GM10847 (cell line): Measurements from ENCODE around the gene PTPRN2.

ENCODE experiments used
- POLR2A ChIP-seq: IDR thresholded peaks from 2 replicates; pipeline ENCODE4 v1.6.1; 2011; ENCODE audit not compliant: insufficient read length; ENCODE audit errors: extremely low read depth

Gene PTPRN2

DNA sequence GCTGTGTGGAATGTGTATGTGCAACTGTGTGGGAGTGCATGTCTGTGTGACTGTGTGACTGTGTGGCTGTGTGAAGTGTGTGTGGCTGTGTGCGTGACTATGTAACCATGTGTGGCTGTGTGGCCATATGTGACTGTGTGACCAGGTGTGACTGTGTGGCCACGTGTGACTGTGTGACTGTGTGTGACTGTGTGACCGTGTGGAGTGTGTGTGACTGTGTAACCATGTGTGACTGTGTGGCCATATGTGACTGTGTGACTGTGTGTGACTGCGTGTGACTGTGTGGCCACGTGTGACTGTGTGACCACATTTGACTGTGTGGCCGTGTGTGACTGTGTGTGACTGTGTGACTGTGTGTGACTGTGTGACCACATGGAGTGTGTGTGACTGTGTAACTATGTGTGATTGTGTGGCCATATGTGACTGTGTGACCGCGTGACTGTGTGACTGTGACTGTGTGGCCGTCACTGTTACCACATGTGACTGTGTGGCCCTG lies 747.9 kb downstream of the PTPRN2 start:
- no peak for TF ChIP-seq POLR2A

DNA sequence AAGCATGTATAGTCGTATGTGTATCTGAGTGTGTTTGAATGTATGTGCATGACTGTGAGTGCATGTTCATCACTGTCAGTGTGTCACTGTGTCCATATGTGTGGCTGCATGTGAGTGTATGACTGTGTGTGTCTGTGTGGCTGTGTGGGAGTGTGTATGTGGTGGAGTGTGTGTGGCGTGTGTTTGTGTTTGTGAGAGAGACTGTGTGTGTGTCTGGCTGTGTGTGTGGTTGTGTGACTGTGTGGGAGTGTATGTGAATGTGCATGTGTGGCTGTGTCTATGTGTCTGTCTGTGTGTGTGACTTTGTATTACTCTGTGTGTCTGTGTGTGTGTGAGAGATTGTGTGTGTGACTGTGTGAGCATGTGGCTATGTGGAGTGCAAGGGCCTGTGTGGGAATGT lies 748.4 kb downstream of the PTPRN2 start:
- no peak for TF ChIP-seq POLR2A

DNA sequence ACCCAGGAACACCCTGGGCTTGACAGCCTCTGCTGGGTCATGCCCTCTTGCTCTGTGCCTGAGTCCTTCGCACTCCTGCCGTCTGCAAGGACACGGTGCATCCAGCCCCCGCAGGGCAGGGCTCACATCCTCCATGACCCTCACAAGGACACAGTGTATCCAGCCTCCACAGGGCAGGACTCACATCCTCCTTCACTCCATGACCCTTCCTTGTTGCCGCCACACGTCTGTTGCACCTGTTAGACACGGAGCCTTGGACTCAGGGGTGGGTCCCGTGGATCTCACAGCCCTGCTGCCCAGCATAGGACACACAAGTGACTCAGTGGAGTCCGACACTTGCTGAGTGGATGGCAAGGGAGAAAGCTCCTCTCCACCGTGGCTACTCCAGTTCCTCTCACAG lies 750.1 kb downstream of the PTPRN2 start:
- TF ChIP-seq POLR2A, result no peak

DNA sequence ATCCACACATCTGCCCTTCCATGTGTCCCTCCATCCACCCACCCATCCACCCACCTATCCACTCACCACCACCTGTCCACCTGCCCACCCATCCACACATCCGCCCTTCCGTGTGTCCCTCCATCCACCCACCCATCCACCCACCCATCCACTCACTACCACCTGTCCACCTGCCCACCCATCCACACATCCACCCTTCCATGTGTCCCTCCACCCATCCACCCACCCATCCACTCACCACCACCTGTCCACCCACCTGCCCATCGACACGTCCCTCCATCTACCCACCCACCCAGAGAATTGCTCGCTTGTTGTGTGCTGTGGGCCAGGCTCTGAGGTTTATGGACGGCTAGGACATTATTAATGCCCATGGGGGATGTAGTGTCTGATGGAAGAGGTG lies 750.6 kb downstream of the PTPRN2 start:
- no peak for TF ChIP-seq POLR2A

DNA sequence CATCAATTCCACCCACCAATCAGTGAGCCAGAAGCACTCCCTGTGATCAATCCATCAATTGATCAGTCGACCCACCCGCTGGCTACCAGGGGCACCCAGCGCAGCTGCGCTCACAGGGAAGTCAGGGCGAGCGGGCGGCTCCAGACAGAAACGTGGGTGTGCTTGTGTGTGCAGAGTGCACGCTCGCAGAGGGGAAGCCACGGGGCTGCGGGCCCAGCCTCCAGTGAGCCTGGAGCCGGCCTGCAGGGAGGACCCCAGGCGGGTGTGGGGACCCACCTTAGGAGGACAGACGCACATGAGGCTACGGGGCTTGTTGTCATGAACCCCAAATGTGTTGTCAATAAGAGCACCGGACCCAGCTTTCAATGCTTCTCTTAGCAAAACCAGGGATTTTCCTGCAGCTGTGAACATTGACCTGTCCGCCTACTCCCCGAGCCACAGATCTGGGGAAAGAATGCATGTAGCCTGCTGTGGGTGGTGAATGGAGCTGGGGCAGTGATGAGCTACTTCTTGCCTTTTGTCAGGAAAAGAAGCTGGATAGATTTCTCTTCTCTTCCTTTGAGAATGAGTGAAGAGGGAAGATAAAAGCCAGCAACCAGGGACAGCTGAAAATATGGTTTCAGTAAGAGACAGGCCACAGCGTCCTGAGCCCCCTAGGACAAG lies 753.0 kb downstream of the PTPRN2 start:
- TF ChIP-seq POLR2A, result no peak

DNA sequence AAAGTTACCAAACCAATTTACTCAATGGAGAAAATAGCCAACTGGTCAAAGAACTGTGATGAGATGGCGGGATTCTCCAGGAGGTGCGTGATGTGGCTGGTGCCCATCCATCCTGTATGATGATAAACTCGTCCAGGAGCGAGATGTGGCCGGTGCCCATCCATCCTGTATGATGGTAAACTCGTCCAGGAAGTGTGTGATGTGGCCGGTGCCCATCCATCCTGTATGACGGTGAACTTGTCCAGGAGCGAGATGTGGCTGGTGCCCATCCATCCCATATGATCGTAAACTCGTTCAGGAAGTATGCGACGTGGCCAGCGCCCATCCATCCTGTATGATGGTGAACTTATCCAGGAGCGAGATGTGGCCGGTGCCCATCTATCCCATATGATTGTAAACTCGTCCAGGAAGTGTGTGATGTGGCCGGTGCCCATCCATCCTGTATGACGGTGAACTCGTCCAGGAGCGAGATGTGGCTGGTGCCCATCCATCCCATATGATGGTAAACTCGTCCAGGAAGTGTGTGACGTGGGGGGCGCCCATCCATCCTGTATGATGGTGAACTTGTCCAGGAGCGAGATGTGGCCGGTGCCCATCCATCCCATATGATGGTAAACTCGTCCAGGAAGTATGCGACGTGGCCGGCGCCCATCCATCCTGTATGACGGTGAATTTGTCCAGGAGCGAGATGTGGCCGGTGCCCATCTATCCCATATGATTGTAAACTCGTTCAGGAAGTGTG lies 754.6 kb downstream of the PTPRN2 start:
- no peak for TF ChIP-seq POLR2A

DNA sequence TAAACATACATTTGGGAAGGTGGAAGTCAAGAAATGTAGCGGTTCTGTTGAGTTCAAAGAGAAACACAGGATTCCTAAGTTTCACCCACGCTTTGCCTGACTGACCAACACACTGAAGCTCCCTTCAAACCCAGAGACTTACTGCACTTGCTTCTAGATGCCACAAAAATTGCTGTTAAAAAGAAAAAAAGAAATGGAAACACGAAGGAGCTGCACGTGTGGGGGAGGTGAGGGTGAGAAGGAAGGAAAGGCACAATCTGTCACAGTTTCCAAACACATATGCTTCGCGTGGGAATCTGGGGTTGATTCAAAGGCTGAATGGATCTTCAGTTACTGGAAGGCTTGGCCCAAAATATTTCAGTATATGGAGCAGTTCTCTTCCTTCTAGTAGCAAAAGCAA lies 755.2 kb downstream of the PTPRN2 start:
- no peak for TF ChIP-seq POLR2A

DNA sequence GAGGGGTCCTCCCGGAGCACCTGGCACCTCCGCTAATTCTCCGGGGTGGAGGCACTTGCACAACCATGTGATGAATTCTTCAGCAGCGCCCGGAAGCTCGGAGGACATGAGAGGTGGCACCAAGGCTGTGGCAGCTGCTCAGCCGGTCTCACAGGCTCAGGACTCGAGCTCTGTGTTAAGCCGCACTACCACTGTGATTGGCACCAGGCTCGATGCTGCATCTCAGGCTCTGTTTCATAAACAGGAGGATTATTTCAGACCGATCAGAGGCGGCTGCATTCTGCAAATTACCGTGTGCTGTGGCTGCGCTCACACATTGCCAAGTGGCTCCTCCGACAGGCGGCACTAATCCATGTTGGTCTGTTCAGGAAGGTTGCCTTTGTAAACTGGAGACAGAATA lies 755.6 kb downstream of the PTPRN2 start:
- TF ChIP-seq POLR2A, result no peak

DNA sequence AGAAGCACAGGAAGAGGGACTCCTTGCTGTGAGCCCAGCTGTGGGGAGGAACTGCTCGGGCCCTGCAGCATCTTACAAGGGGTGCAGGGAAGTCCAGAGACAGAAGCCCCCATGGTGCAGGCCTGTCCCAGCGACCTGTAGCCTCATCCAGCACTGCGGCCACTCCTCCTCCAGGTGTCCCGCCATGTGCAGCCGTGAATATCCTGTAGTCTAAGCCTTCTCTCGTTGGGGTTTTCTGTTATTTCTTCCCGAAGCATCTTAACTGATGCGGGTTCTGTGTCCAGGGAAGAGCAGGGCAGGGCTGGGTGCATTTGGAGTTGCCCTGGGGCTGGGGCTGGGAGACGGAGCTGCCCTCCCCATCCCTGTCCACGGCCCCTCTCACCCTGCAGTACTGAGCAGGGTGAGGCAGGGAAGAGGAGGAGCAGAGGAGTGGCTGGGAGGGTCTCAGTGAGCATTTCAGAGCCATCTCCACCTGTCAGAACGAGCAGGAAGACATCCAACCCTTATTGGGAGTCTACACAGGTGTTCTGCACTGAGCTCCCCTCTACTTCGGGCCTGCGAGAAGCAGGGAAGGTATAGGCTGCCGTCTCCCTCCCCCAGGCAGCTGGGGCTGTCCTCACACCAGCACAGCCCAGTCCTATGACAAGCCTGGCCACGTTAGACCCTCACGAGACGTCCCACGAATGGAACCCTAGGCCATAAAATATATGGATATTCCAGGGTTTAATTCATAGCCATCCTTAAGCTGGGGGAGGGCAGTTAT lies 756.3 kb downstream of the PTPRN2 start:
- TF ChIP-seq POLR2A, result no peak

DNA sequence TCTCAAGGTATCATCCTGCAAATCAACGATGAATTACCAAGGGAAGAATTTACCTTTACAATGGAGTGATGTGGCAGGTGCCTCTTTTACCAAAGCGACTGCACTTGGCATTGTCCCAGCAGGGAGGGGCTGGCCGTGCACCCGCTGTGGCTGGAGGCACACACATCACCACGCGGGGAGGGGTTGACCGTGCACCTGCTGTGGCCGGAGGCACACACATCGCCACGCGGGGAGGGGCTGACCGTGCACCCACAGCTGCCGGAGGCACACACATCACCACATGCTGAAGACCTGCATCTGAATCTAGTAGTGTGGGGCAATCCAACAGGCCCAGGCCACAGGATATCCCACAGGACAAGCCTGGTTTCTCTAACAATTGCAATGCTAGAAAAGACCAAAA lies 757.3 kb downstream of the PTPRN2 start:
- TF ChIP-seq POLR2A, result no peak

DNA sequence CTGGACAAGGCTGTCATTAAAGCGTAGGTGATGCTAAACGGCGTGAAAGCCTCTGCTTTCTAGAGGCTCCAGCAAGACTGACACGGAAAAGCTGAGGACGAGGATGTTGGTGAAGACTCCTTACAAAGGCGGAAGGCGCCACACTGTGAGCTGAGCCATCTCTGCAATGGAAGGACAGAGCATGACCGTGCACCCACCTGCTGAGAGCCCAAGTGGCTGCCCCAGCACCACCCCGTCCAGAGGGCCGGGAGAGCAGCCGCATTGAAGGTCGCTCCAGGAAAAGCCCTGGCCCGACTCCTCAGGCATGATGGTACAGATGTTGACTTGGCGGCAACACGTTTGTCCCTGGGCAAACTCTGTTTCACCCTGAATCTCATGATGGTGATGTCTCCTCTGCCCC lies 758.1 kb downstream of the PTPRN2 start:
- no peak for TF ChIP-seq POLR2A

DNA sequence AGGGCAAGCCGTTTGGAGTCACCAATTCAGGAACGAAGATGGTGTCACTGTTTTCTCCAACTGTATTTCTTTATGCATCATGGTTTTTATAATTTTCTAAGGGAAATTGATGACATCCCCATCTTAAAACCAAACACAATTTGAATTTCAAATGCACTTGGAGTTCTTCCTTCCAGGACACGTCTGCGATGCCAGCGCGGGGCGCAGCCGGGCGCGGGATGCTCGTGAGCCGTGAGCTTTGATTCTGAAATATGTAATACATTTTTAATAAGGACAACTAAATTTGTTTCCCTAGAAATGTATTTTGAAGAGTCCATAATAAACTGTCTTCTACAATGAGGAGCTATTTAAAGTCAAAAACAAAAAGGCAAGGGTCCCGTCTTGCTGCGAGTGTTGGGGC lies 758.7 kb downstream of the PTPRN2 start:
- TF ChIP-seq POLR2A, result no peak

DNA sequence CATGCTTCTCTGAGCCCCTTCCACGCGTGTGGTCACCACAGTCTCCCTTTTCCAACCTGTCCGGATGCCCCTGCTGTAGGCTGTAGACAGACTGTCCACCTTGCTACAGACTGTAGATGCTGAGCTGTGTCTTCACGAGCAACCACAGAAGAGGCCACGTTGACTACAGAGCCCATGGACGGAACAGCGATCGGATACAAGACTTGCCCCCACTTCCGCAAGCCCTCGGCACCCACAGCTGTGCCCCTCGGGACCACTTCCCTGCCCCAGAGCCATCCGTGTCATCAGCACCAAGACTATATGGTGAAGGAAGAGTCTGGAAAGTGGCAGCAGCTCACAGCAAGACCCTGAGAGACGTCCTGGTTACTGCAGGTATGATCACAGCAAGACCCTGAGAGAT lies 759.4 kb downstream of the PTPRN2 start:
- TF ChIP-seq POLR2A, result no peak

DNA sequence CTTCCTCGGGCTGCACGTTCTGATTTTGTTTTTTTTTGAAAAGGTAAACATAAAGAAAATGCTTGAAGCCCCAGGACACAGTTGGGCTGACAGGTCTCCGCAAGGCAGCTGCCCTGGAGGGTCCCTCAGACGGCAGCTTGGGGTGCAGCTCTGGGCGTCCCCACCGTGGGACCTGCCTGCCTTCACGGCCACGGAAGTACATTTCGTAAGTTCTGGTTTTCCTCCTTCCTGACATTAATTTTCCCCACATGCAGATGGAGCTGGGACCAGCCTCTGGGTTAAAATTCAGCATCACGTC lies 759.8 kb downstream of the PTPRN2 start:
- TF ChIP-seq POLR2A, result no peak

DNA sequence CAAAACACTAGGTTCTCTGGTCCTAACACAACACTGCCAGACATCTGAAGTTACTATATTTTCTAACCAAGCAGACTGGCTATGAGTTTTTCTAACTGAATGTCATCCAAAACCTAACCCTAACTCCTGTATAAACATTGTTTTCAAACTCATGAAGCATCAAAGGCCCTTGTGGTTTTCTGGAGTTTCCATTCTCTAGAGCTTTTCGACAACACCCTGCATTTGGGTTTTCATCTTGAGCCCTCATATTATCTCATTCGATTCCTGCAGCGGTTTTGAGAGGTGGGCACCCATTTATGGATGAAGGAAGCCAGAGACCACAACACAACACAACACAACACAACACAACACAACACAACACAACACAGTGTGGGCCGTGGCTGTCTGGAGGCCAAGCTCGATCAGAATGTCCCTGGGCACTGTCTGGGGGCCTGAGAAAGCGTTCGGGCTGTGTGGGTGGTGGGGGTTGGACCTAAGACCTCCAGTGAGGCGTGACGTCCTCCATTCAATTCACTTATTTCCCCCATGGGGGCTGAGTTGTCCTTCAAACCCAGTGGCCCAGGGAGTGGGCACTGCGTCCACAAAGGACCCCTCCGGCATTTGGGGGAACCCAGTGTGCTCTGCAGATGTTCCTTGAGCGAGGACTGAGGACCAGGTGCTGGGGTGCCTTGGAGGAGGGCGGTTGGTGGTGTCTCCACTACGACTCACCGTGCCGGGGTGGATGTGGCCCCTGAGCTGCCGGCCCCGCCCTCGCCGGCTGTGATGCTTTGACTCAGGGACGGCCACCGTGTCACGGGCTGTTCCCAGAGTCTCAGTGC lies 760.4 kb downstream of the PTPRN2 start:
- no peak for TF ChIP-seq POLR2A

DNA sequence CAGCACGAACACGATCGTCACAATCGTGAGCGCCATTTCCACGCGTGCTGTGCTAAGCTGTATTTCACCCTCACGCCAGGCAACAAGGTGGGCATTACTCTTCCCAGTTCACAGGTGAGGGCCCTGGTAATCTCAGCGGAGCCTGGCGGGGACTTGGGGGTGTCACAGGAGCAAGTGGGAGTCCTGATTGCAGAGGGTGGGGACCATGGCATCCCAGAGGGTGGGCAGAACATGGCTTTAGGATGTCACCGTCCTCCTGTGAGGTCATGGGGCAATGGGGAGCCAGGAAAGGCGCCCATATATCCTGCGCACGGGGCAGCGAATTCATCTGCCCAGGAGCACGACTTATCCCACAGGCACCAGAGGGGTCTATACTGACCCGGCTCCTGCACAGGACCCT lies 761.1 kb downstream of the PTPRN2 start:
- TF ChIP-seq POLR2A, result no peak

DNA sequence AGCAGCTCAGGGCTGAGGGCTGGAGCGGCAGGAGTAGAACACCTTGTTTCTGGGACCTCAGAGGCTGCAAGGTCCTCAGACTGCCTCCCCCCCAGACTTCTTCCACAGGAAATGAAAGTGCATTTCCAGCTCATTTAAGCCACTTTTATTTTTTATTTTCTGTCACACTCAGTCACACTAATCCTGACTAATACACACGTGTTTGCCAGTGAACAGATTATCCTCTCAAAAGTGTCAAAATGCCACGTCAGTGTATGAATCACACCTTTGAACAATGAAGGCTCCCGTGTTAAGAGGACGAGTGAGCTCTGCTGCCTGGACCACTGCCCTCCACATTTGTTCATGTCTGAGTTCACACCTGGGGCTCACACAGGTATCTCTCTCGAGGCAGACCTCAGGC lies 762.3 kb downstream of the PTPRN2 start:
- TF ChIP-seq POLR2A, result no peak
